NCI-H82 treated with DMSO at 0.1 percent for 48 hours (cell line): ENCODE data around the gene SLC18B1.

Experiments used
- DNase-seq: peaks from one replicate; lab custom pipeline; 2025; ENCODE audit not compliant: unreplicated experiment; lab: John Stamatoyannopoulos, UW

SLC18B1 gene

DNA sequence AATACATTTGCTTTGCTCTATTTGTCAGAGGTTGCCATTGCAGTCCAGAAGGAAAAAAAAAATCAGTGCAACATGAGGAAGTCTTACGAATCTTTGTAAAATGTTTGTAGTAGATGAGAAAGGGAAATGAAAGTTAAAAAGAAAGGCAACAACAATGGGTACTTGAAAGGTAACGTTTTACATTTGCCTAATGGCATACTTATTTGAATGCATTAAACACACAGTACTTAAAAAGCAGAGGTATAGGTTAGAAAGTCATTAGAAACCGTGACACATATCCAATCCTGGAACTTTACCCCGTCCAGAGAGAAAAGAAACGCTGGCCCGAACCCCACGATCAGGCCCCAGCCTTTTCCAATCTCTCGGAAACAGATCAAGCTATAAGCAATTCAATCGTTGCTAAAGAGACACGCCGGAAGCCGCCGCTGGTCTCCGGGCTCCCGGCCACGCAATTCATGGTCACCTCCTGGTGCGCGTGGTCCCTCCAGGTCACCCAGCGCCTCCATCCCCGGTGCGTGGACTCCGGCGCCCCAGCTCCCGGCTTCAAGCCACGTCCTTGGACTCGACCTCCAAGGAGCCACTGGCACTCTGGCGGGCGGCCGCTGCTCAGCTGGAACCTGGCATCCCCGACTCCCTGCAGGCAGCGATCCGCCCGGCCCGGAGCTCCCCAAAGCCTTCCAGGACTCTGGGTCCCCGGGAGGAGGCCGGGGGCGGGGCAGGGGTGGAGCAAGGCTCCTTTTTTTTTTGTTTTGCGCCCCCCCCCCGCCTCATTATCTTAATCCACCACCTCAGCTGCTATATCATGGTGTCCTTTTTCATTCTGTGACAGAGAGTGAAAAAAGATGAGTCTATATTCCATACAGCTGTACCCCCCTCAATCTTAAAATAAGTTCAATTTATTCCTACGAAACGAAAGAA lies at the start of gene SLC18B1:
Gene SLC18B1 (minus strand): TSS at position 687 of the 918 bp plus-strand sequence. CDS start 181 bp downstream, at position 506.
- DNase-seq, result no peak

DNA sequence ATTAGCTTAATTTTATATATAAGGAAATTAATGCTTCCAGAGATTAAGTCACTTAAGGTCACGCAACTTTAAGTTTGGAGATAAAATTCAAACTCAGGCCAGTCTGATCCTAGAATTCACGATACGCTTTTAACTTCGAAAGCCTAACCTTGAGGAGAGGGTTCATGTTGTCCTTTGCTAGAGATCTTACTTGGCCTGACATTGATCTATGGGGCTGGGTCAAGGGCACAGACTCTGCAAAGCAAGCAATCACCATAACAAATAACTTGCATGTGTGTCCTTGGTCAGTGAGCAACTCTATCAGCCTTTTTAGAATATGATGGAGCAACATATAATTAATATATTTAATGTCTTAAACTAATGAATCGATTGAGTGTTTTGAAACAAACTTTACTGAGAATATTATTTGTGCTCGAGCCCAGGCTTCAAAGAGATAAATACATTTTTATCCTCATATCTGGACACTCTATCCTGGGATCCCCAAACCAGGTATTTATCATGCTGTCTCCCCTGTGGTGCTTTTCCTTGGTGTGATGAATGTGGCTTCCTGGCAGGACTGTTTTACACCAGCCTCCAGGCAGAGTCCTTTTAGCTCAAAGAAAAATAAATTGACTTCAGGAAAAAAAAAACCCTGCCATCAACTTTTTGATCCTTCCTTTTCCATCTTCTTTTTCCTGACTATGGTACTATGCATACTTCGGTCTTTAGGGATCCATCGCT lies 45.0 kb upstream of the SLC18B1 start:
- DNase-seq, result no peak

DNA sequence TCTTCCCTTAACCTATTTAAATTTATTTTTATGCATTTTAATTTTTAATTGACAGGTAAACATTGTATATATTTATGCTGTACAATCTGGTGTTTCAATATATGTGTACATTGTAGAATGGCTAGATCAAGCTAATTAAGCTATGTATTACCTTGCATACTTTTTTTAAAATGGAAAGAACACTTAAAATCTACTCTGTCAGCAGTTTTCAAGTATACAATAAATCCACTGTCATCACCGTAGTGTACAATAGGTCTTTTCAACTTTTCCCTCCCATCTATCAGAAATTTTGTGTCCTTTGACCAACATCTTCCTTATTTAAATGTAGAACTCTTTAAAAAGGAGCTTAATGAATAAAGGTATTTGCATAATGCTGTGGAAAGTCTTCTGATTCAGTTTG lies 43.5 kb upstream of the SLC18B1 start:
- no peak for DNase-seq

DNA sequence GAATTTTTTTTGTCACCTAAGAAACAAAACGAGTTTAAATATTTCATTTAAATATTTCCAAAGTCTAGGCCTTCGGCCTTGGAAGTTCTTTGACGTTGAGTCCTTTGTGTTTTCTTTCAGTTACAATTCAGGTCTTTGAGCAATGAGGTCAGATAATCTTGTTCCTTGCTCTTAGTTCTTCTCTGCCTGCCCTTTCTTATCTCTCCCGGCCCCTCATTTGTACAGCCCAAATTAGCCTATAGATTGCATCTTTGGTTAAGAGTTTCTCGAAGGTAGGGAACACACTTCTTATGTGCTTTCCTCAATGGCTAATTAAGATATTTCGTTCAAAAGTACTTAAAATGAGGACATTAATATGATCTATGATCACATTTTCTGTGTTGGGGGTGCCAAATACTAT lies 34.5 kb upstream of the SLC18B1 start:
- no peak for DNase-seq

DNA sequence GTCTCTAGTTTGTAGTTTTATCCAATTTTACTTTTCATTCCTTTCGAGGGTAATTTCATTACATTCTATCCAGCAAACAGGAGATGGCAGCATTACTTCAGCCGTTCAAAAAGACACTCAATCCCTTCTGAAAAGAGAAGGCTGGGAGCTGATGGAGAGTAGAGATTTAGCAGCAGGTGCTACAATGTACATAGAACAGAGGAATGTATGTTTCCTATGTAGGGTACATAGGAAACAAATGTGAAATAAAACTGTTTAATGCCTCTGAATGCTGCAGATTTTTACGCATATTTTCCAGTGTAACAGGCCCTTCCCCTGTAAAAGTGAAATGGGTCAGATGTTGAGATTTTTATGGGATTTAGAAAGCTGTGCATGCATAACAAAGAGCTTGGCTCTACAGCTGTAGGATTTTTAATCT lies 31.9 kb upstream of the SLC18B1 start:
- DNase-seq, result no peak

DNA sequence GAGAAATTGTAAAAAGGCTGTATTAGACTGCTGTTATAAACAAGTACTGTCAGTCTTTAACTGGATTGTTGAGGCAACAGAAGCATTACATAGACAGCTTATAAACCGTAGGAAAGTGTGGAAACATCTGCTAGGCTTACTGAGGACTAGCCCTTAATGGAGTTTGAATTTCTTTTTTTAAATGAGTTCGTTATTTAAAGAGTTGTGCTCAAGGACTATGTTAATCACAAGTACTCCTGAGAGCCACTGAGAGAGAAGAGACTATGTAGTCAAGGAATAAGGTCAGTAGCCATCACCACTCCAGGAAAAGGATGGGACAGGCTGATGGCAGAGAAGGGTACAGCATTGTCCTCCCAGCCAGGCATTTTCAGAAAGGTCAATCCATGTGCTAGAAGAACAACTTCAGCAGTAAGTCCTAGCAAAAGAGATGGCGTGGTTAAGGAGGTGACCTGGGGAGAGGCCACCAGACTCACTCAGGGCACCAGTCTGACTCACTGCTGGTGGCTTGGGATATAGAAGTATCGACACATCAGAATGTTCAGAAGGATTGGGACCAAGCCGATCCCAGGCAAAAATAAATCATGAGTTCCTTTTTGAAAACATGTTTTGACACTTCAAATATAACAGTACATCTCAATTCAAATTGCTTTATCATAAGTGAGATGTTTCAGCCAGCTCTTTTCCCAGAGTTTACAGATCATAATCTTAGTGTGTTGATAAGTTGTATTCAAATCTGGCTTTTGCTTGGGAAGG lies 22.4 kb upstream of the SLC18B1 start:
- no peak for DNase-seq

DNA sequence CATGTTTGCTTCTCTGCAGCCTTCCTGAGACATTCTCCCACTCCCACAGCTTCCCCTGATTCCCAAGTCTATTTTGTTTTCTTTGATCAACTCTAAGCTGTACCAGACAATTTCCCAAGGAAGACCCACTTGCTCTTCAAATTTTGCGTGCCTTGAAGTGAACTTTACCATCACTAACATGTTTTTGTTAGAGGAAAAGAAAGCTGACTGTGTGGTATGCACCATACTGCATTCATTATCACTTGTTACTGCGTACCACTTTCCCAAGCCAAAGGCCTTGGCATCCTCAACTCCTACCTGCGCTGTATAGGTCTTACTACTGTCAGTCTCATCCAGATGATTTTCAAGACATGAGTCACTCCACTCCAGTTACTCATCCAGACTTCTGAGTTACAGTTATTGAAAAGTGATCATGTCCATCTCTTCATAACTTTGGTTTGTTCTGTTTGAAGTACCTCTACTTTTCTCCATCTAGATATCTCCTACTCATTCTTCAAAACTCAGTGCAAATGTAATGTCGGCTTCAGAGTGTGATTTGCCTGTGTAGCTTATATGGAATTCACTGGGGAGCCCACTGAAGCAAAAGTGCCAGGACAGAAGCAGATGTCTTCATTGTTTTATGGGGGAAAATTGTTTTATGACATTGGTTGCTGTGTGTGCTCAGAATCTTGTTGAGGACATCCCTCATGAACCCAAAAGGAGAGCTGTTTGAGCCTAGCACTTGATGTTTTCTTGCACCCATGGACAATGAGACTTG lies 21.1 kb upstream of the SLC18B1 start:
- DNase-seq, result no peak

DNA sequence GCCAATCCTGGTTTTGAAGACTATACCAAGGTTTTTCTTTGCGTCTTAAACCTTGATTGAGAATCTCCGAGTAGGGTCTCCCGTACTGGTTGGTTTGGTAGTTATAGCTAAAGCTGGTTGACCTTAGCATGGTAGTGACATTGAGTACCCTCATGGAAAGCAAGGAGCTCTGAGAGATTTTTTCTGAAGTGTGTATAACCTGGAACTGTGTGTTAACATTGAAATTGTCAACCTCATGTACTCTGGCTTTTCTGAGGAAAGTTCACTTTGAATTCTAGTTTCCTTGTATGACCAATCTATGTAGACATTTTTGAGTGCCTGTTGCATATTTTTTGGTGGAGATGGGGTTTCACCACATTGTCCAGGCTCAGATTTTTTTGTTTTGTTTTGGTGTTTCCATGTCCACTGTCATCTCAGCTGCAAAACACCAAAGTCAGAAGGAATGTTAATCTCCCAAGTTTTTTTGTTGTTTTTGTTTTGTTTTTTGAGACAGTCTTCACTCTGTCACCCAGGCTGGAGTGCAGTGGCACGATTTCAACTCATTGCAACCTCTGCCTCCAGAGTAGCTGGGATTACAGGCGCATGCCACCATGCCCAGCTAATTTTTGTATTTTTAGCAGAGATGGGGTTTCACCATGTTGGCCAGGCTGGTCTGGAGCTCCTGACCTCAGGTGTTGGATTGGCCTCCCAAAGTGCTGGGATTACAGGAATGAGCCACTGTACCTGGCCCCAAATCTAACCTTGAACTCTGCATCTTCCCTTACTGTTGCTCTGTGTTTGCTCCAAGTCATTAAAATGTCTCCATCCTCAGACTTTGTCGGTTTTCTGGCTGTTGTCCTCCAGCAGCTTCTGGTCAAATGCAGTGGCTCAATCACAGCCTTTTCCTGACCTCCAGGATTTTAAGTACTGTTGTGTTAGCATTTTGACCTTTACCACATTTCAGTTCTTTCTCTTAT lies 20.2 kb upstream of the SLC18B1 start:
- DNase-seq, result no peak

DNA sequence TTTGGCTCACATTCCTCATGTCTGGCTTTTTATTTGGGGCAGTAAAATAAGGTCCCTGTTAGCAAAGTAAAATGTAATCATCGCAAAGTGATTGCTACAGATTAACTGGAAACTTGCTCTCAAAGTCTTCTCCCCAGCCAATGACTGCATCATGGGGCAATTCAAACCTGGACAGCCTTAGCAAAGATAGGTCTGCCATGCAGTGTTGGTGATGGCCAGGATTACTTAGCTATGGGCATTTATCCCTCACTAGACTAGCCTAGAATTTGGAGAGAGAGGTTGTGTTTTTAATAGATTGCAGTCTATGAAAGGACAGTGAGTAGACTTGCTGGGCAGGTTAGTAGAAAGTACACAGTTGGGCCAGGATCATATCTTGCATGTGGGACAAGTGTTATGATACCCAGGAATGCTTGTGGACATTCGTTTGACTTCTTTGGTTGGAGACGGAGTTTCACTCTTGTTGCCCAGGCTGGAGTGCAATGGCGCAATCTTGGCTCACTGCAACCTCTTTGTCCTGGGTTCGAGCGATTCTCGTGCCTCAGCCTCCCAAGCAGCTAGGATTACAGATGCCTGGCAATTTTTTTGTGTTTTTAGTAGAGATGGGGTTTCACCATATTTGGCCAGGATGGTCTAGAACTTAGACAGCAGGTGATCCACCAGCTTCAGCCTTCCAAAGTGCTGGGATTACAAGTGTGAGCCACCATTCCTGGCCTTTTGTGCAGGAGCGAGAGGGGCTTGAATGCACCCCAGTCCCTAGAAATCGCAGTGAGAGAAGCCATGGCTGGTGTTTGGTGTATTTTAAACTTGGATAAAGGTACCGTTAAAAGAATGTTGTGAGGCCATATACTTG lies 19.3 kb upstream of the SLC18B1 start:
- DNase-seq, result no peak

DNA sequence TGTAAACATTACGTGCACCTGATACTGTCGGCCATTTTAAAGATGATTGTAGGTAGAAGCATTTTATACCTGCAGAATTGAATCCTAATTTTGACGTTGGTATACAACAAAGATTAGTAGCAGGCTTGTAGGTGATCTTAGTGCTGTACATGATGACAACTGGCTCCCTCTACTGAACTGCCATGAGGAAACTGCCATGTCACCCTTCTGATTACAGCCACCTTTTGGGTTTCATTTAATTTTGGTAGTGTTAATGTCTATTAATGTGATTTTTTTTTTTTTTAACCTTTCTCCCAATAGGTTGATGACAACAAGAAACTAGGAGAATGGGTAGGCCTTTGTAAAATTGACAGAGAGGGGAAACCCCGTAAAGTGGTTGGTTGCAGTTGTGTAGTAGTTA lies 18.2 kb upstream of the SLC18B1 start:
- no peak for DNase-seq

DNA sequence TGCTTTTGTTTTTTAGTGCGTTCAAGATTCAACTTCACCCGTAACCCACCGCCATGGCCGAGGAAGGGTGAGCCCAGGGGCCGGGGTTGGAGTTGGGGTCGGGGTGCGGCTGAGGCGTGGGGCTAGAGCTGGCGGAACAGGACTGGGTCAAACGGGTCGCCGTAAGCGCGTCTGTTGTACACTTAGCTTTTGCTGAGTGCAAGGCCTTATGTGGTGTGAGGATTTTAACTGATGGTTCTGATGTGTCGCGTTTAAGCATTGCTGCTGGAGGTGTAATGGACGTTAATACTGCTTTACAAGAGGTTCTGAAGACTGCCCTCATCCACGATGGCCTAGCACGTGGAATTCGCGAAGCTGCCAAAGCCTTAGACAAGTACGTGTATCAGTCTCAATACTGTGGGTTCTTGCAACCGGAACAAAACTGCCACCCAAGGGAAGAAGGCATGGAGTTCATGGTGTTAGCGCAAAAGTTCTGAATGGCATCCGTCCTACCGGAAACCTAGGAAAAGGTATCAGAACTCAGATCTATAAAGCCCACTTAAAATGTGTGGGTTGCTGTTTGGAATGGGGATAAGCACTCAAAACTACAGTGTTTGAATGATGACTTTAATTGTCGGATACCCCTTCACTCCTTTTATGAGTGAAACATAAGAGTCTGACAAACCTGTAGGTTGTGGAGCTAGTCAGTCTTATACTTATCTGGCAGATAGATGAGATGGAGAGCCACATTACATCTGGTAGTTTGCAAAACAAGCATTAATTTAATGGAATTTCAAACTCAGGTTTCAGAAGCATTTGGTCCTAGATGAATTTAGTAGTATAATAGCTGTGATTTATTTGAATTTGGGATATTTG lies 16.5 kb upstream of the SLC18B1 start:
- DNase-seq, result no peak

DNA sequence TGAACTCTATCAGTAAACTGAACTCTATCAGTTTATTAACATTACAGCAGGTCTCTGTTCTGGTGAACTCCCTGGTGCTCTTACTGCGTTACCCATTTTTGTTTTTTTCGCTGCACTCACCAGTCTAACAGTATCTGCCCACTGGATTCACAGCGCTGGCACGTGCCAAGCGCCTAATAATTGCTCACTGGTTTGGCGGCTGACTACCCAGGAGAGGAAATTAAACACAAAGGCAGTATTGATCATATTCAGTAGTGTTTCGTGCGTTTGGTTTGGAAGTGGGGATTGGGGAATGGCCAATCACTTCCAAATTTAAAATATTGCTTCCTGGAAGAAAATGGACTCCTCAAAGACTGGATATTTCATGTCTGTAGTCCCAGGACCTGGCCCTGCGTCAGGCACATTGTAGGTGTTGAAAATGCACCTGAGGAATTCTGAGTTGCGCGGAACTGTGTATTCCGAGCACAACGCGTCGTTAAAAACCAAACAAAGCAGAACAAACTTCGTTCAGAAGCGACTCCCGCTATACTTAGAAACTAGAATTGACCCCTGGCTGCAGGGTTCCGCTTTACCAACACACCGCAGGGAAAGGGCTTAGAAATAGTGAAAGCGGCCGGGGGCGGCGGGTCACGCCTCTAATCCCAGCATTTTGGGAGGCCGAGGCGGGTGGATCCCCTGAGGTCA lies 14.9 kb upstream of the SLC18B1 start:
- DNase-seq, result no peak

DNA sequence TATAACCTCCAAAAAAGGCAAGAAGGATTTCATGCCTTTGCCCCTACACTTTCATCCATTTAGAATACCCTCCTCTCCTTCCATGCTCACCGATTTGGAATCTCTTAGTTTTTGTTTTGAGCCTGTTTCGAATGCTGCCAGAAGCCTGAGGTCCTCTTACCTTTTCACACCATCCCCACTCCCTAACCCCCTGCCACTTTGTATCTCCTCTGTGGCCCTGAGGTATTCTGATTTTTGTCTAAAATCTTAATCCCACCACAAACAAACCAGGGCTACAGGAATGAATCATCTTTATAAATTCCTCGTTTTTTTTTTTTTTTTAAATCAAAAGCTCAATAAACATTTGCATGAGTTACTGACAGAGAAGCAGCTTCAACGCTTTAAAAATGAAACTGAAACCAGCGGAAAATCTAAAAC lies 14.3 kb upstream of the SLC18B1 start:
- DNase-seq, result no peak

DNA sequence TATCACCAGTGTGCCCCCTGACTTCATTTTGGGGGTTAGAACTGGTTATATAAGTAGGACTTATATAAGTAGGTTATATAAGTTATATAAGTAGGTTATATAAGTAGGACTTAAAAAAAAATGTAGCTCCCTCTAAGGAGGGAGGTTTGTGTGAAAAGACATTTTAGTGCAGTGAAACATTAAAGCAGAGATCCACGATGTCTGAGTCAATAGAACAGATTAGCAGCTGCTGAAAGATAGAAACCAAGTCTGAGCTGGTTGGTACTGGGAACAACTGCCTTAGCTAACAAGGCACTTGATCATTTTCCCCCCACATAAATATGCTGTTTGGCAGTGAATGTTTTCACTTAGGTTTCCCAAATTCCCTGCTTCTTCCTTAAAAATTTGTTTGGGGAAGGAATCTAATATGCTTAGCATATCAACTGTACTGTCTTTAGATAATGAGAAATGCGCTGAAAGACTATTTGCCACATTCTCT lies 13.9 kb upstream of the SLC18B1 start:
- DNase-seq, result no peak

DNA sequence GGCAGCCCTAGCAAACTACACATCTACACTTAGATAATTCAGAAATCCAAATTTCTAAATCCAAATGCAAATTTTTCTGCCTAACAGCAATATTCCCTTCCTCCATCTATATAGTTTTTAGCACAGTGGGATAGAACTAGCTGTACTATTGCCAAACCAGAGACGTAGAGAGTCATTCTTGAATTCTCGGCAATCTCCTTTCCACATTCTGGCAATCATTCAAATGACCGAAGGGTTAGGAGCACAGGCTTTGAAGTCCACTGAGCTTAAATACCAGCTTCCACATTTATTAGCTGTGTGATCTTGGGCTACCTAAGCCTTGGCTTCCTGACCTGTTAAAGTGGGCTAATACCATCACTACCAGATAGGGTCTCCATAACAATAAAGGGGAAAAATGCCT lies 12.8 kb upstream of the SLC18B1 start:
- DNase-seq, result no peak

DNA sequence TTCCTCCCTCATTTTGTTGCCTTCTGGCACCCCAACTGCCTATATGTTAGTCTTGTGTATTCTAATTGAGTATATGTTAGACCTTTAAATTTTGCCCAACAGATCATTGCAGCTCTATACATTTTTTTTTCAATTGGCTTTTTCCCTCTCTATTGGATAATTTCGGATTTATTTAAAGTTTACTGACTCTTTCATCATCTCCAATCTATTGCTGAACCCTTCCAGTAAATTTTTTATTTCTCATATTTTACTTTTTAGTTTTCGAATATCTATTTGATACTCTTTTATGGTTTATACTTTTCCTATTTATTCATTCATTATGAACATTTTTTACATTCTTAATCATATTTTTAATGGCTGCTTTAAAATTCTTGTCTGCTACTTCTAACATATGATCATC lies 7.1 kb upstream of the SLC18B1 start:
- no peak for DNase-seq

DNA sequence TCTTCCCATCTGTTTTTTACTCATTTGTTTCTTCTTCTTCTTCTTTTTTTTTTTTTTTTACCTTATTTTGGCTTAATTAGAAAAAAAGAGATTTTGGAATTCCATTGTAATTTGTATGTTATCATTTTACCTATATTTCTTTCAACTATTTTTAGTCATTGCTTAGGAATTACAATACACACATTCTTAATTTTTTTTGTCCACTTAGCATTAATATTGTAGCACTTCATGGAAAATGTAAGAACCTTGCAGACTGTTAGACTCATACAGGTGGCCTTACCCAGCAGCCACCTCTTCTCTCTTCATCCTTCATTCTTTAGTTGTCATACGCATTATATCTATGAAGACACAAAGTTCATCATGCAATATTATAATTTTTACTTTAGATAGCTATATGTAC lies 5.8 kb upstream of the SLC18B1 start:
- DNase-seq, result no peak
